Measurements from ENCODE around the gene DHX29.

DNA sequence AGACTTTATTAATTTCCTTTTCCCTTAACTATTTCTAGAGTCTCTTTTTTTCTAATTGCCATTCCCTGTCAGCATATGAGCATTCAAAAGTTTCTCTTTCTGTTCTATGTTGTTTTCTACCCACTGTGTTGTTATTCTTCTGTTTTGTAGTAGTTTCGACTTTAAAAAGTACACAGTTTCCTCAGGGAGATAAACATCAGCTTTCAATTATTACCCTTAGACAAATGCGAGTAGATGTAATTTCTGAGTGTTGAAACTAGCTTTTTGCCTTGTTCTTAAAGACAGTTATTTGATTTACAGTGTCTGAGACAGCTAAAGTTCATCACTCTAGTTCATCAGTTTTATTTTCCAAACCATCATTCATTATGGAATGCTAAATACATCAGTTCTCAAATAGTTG lies 19.8 kb upstream of the DHX29 start:
- TF ChIP-seq, protein P1, sequence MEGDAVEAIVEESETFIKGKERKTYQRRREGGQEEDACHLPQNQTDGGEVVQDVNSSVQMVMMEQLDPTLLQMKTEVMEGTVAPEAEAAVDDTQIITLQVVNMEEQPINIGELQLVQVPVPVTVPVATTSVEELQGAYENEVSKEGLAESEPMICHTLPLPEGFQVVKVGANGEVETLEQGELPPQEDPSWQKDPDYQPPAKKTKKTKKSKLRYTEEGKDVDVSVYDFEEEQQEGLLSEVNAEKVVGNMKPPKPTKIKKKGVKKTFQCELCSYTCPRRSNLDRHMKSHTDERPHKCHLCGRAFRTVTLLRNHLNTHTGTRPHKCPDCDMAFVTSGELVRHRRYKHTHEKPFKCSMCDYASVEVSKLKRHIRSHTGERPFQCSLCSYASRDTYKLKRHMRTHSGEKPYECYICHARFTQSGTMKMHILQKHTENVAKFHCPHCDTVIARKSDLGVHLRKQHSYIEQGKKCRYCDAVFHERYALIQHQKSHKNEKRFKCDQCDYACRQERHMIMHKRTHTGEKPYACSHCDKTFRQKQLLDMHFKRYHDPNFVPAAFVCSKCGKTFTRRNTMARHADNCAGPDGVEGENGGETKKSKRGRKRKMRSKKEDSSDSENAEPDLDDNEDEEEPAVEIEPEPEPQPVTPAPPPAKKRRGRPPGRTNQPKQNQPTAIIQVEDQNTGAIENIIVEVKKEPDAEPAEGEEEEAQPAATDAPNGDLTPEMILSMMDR (IDR thresholded peaks at IDR 0.05), result no peak
- TF ChIP-seq EZH2 (IDR thresholded peaks at IDR 0.05; ENCODE audit: borderline replicate concordance, insufficient read depth, low read depth, low read length, poor library complexity, severe bottlenecking), result no peak
